CD4-positive, alpha-beta T cell treated with Interleukin-4 for 1 hour (primary cell): ENCODE results near the gene JAKMIP1.
A peak's percentile ranks its signal among the peaks of the same experiment; 100 is the strongest.

Experiments used
- DNase-seq, 2 donors: peaks; one replicate each; pipeline ENCODE4 v3.0.0-alpha.2; 2020 to 2022

JAKMIP1 gene

GRCh38 chr4:6032249-6033244, 167.8 kb downstream of the JAKMIP1 start:
- no peak for DNase-seq

GRCh38 chr4:6031846-6032245, 168.5 kb downstream of the JAKMIP1 start:
- no peak for DNase-seq

GRCh38 chr4:6030679-6031078, 169.7 kb downstream of the JAKMIP1 start:
- no peak for DNase-seq

GRCh38 chr4:6029254-6029653, 171.1 kb downstream of the JAKMIP1 start:
- DNase-seq: no peak

- no peak for DNase-seq
These were observed 172.2 kb downstream of the JAKMIP1 start for GRCh38 chr4:6028168-6028567.

GRCh38 chr4:6027392-6027791, 173.0 kb downstream of the JAKMIP1 start:
- DNase-seq: no peak

GRCh38 chr4:6024313-6024960, 175.9 kb downstream of the JAKMIP1 start:
- no peak for DNase-seq

- no peak for DNase-seq
These were observed 176.6 kb downstream of the JAKMIP1 start for GRCh38 chr4:6023731-6024130.

- DNase-seq: no peak
These were observed 177.6 kb downstream of the JAKMIP1 start for GRCh38 chr4:6022607-6023288.

- no peak for DNase-seq
These were observed 178.3 kb downstream of the JAKMIP1 start for GRCh38 chr4:6021831-6022606.

GRCh38 chr4:6020613-6021012, 179.7 kb downstream of the JAKMIP1 start:
- no peak for DNase-seq

- DNase-seq: peak in 1 of 2 donors; percentile 27
These were observed 180.8 kb downstream of the JAKMIP1 start for GRCh38 chr4:6019316-6020263.

GRCh38 chr4:6018331-6018730, 182.0 kb downstream of the JAKMIP1 start, which contains the start of gene C4orf50:
C4orf50 (minus strand) TSS chr4:6018431.
- DNase-seq: no peak

GRCh38 chr4:6017800-6018199, 182.5 kb downstream of the JAKMIP1 start:
- no peak for DNase-seq

GRCh38 chr4:6017030-6017429, 183.3 kb downstream of the JAKMIP1 start:
- no peak for DNase-seq

- no peak for DNase-seq
These were observed 186.8 kb downstream of the JAKMIP1 start for GRCh38 chr4:6013564-6013963.

- no peak for DNase-seq
These were observed 188.1 kb downstream of the JAKMIP1 start for GRCh38 chr4:6012200-6012599.

- no peak for DNase-seq
These were observed 188.7 kb downstream of the JAKMIP1 start for GRCh38 chr4:6011686-6012085.

GRCh38 chr4:6011271-6011671, 189.1 kb downstream of the JAKMIP1 start:
- no peak for DNase-seq

GRCh38 chr4:6010789-6011188, 189.6 kb downstream of the JAKMIP1 start:
- DNase-seq: no peak

GRCh38 chr4:6009452-6009851, 190.9 kb downstream of the JAKMIP1 start:
- no peak for DNase-seq
